NCI-H1105 (cell line): ENCODE results near the gene BACE2.
"Not testable (repeated sequence)": the region's sequence is repeated elsewhere in the genome, so short reads cannot be mapped to it uniquely, and the experiment has no call there.

ENCODE experiments used
- DNase-seq: peaks from one replicate; lab custom pipeline; 2025; lab: John Stamatoyannopoulos, UW

Gene BACE2

DNA sequence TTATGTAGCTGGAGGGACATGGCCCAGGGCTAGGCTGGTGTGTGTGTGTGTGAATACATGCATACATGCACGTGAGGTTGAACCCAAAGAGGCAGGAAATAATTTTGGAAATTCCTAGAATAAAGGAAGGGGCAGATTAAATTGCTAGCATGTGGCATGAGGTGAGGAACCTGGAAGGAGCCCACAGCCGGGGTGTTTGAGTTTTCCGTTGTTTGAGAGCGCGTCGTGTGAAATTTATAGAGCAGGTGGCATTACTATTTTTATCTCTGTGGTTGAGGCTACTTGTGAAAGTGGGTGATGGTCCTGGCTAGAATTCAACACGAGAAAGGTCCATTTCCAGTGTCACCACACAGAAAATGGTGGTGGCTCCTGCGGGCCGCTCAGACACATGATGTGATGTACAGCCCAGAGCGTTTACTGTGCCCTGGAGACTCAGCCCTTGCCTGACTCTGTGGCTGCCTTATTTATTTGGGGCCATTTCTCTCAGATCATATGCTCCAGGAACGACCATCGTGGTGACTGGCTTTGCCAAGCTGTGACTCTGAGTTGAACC, 48.0 kb downstream of the BACE2 start:
- no peak for DNase-seq

DNA sequence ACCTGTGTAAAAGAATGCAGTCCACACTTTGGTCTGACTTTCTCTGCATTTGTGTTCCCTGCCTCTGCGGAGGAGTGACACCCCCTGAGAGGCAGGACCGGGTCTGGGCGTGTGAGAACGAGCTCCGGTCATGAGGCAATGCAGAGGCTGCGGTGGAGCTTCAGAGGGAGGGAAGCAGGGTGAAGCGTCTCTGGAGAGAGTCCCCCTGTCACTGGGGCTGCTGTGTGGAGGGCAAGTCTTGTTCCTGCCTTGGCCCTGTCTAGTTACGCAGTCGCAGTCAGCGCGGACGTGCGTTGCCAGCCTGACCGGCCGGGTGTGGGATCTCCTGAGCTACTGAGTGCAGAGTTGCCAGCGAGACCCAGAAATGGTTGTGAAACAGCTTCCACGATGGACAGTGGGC, 48.5 kb downstream of the BACE2 start:
- no peak for DNase-seq

DNA sequence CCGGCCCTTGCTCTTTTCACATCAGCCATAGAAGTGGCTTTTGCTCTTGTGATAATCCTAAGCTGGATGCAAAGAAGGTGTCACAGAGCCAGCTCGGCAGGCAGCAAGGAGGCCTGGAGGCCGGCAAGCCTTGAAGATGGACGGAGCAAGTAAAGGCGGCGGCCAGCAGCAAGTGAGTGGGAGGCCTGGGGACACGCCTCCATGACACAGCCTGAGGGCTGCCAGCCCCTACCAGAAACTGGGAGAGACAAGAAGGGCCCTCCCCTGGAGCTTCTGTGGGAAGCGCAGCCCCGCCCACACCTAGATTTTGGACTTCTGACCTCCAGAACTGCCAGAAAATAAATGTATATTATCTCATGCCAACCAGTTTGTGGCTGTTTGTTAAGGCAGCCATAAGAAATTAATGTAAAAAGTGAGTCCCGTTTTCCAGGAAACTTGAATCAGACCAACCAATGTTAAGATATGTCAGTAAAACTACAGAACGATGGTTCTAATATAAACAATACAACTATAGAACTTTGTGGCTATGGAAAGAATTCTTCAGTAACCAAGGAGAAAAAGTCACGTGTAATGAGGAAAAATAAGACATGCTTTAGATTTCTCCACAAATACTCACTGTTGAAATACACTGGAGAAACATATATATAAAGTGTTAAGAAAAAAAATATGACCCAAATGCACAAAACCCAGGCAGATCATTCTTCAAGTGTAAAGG, 49.9 kb downstream of the BACE2 start:
- no peak for DNase-seq

DNA sequence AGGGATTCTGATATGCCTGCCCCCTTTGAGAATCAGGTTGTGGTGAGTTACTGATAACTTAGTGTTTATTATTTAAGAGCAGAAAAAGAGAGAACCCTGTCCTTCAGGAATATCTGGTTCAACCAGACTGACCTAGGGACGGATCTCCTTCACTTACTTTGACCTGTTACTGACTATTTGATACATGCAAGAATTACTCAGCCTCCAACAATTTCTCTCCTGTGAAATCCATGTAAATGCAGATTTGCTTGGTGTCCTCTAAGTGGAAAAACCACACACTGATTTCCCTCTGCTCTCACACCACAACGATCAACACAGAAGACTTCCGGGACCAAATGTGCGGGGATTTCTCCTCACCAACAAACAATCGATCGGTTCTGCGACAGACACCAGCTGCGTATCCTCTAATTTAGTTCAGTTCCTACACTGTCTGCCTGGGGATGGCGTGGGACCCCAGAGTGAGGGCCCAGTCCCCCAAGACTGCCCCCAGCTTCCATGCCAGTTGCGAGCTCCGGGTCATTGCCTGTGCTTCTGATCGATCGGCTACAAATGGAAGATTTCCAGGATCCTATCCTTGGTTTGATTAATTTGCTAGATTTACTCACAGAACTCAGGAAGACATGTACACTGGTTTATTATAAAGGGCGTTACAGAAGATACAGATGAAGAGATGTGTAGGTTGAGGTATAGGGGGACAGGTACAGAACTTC, 51.7 kb downstream of the BACE2 start:
- no peak for DNase-seq

DNA sequence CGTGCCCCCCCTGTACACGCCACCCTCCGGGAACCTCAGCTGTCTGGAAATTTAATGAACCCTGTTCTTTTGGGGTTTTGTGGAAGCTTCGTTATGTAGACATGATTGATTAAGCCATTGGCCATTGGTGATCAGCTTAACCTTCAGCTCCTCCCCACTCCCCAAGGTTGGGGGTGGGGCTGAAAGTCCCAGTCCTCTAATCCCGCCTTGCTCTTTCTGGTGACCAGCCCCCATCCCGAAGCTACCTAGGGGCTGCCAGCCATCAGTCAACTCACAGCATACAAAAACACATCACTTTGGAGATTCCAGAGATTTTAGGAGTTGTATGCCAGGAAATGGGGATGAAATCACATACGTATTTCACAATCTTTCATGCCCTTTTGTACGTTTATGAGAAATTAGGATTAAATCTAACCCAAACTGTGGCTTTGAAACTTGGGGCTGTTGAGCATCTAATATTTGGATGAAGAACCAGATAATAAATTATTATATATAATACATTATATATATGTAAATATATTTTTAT, 52.3 kb downstream of the BACE2 start:
- DNase-seq, result no peak

DNA sequence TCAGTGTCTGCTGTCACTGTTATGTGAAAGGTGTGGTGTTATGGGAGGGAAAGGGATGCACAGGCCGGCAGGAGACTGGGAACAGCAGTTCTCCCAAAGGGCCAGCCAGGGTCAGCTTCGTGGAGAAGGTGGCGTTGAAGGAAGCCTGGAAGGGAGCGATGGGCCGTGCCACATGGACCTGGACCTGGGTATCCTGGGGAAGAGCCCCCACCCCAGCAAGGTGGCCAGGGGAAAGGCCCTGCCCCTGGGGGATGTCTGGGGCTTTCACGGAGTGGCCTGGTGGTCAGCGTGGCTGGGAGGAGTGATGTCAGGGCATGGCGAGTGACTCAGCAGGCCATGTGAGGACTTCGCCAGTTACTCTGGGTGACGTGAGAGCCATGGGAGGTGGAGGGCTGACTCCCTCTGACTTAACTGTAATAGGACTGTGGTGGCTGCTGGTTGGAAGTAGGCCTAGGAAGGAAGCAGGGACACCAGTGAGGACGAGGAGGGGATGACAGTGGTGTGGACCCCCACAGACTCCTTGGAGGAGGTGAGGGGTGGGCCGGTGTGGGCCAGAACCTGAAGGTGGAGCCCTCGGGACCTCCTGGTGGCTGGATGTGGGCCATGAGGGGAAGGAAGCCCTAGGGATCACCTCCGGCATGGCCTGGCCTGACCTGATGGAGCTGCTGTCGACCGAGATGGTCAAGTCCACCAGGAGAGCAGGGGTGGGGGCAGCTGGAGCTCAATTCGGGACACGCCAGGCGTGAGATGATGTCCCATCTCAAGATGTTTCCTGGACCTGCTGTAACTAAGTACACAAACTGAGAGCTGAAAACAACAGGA, 54.5 kb downstream of the BACE2 start:
- no peak for DNase-seq

DNA sequence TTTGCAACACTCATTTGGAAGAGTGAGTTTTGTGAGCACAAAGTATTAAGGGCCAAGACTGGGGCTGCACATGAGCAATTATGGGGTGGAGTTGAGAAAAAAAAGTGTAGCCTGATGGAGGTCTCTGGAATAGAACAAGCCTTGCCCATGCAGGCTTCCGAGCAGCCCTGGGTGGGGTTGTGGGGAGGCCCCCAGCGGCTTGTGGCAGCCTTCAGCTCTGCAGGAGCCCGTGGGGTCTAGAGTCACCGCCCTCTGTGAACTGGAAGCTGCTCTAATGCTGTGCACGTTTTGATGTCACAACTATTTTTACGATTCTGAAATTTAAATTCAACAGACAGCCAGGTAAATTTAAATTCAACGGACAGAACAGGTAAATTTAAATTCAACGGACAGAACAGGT, 58.9 kb downstream of the BACE2 start:
- no peak for DNase-seq

DNA sequence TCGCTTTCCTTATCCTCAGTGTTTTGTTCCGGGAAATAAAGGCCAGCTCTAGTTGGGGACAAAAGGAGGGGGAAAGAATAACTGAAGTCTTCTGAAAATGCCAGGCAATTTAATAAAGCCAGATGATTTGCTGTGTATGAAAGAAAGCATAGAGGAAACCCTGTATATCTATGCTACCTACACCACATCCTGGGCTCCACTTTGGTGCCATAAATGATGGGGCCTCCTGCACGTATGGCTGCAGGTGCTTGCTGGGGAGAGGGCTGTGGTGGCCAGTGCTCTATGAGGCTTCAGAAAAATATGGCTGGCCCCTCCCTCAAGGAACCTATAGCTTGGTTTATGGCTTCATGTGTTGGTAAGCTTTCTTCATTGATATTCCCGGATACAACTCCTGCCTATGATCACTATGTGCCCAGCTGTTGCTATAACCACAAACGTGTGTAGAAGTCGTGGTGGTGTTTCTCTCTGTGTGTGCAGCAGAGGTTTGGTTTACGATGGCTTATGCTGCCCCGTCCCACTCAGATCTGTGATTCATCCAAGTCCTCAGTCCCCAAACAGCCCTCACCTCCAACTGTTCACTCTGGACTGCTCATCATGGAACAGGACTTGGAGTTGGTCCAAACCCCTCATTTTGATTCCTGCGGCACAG, 59.5 kb downstream of the BACE2 start:
- no peak for DNase-seq

DNA sequence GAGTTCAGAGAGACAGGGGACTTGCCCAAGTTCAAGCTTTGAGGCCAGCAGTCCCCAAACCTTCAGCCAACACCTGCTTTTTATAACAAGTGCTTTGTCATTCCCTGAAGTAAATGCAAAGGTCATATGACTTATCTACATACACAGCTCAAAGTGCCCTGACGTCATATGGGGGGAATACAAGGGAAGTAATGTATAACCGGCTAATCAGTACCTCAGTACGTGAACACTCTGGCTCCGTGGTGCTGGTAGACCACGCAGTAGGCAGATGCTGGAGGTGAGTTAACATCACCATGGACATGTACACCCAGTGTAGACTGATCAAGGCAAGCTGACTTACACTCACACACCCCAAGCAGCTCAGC, 60.0 kb downstream of the BACE2 start:
- no peak for DNase-seq

DNA sequence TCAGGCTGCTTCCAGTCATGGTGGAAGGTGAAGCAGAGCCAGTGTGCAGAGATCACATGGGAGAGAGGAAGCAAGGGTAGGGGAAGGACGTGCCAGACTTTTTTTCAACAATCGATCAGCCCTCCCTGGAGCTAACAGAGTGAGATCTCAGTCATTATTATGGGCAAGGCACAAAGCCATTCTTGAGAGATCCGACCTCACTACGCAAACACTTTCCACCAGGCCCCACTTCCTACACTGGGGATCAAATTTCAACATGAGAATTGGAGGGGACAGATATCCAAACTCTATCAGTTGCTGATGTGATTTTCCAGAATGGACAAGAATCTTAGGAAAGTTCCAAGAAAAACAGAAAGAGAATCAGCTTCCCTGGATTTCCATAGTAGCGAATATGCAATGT, 60.5 kb downstream of the BACE2 start:
- DNase-seq, result no peak

DNA sequence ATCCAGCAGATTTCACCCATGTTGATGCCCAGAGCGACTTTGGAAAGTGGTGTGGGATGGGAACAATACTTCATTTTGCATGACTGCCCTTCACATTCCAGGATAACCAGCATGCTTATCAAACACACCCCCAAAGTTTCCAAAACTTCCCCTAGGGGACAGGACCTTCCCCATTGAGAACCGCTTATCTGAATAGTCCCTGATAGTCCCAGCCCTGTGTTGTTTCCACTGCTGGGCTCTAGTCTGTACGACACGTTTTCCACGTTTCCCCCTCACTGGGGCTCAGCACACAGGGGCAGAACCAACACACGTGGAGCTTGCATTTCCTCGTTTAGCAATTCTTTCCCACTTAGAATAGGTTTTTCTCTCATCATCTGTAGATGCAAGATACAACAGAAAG, 61.0 kb downstream of the BACE2 start:
- DNase-seq, result no peak

DNA sequence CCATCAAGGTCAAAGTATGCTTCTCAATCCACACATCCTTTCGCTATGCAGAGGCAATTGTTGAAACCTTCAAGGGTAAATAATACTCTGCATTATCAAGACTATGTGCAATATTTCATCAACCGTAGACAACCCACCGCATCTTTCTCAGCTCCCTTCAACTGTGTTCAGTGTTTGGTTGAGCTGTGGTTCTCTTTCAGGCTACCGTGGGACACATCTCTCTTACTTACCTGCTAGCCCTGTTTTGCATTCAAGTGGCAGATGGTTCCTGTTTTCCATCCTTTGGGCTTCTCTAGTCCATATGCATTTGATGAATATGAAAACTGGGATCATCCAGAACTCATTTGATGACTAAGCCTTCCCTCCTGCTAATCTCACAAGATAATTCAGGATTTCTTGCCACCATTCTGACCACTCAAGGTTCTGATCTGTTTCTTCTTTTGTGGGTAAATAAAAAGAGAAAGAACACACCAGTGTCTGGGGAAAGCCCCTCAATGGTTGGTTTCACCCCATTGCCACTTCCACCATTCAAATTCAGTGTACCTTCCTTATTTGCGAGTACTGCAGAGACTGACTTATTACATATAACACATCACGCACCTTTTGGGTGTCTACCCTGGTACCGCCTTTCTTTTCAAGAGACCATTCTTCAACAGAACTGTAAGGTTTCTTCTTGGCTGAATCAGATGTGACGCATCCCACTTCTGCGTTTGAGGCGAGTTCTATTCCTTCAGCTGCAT, 61.7 kb downstream of the BACE2 start:
- DNase-seq, result no peak

DNA sequence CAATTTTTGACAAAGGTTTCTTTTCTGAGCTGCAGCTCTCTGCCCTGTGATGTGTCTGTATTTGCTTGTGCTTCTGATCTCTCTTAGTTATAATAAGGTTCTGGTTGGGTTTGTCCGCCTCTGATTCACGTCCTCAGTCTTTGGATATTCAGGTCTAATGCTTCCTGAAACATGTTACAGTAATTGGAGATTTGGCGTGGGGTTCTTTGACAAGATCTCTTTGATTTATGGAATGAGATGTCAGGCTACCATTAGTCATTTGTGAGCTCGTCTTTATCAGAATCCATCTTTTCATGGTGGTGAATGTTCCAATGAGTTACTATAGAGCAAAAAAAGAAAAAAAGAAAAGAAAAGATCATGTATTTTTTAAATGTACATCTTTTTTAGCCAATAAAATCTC, 62.5 kb downstream of the BACE2 start:
- no peak for DNase-seq

DNA sequence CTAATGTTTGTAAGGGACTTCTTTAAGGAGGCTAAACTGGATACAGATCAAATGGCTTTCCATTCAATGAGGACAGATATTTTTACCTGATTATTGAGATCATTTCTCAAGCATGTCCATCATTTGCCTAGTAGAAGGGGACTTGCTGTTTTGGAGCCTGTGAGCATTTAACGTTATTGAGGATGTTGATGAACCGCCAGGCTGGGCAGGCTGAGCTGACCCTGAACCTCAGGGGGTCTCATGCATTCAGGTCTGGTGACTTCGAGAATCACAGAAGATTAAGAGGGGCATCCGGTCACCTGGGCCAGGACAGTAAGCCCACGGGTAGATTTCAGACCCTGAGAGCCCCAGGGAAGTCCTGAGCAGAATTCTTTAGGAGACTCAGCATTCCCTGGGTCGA, 63.1 kb downstream of the BACE2 start:
- no peak for DNase-seq

DNA sequence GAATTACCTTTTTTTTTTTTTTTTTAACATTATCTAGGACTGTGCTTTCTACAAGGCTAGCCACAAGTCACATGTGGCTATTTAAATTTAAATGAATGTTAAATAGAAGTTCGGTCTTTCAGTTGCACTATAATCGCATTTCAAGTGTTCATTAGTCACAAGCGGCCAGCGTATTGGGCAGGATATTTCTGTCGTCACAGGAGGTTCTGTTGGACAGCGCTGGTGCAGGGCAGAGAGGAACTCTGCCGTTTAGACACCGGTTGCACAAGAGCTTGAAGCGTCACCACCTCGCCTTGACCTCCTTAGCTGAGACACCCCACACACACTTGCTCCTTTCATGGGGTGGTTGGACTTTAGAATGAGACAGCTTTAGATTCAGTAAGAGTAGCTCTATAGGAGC, 64.1 kb downstream of the BACE2 start:
- DNase-seq, result no peak

DNA sequence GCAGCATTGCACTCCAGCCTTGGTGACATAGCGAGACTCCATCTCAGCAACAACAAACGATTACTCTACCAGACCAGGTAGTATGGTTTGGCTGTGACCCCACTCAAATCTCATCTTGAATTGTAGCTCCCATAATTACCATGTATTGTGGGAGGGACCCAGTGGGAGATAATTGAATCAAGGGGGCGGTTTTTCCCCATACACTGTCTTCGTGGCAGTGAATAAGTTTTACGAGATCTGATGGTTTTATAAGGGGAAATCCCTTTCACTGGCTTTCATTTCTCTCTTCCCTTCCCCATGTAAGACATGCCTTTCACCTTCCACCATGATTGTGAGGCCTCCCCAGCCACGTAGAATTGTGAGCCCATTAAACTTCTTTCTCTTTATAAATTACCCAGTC, 66.0 kb downstream of the BACE2 start:
- DNase-seq, result no peak

DNA sequence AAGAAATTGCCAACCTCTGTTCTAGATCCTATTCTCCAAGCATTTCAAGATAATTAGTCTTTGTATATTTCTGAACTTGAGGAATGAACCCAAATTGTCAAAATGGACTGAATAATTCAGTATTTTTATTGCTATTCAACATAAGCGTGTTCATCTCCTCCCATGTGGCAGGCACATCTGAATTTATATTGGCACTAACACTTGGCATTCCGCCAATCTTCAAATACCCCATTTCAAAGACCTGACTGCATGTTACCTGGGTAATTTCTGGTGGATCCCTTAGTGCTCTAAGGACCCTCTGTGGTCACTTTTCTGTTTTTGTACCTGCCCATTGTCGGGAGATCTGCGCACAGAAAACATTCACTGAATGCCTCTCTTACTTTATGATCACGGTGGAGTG, 66.6 kb downstream of the BACE2 start:
- peak; percentile 35 for DNase-seq

DNA sequence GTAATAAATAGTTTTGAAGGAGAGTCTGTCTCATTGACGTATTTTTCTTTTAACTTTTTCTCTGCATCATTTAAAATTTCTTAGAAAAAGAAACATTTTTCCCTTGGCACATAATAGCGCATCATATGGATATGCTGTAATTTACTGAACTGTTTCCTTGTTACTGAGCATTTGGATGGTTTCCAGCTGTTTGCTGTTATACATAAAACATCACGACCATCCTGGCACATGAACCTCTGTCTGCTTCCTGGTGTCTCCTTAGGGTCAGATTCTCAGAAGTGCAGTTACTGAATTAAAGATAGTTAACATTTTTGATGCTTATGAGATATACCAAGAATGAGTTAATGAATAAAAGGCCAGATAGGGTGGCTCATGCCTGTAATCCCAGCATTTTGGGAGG, 67.2 kb downstream of the BACE2 start:
- peak; percentile 10 for DNase-seq

DNA sequence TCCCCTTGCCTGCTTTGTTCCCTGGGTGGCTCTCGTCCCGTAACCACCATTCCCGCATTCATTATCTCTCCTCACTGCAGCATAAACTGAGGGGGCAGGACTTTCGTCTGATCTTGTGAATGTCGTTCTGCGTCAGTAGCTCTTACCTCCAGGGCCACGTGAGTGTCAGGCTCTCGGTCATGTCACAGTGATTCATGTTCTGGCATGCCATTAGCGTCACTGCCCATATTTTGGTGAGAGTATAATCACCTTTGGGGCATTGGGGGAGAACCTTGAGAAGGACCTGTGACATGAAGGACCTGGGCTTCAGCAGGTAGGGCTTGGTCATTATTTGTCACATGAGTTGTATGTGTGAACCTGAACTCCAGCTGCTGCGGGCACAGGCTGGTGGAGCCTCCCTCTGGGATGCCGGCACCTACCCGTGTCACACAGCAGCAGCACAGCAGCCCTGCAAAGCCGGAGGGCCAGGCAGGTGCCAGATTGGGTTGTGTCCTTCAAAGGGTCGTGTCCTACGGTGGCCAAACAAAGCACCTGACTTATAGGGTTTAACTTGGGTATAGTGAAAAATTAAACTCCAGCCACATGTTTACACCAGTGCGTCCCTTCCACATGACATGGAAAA, 68.5 kb downstream of the BACE2 start:
- no peak for DNase-seq

DNA sequence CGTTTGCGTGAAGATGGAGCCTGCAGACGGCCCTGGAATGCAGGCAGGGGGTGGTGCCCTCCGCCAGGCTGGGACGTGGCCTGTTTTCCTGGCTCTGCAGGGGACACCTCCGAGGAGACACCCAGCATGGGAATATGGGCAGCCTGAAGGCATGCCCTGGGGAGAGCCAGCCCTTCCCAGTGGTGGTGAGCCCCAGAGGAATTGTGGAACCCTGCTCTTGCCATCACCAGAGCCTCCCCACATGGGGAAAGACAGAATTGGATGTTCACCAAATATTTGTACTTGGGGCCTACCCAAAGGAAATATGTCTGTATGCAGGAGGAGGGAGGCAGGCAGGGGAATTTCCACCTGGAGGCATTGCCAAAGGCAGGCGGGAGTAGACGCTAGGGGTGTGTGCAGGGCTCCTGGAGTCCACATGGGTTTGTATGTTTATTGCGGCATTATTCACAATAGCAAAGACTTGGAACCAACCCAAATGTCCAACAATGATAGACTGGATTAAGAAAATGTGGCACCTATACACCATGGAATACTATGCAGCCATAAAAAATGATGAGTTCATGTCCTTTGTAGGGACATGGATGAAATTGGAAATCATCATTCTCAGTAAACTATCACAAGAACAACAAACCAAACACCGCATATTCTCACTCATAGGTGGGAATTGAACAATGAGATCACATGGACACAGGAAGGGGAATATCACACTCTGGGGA, 70.3 kb downstream of the BACE2 start:
- not testable (repeated sequence) for DNase-seq
